Left colon (tissue), 2 donors: ENCODE data around the gene ITIH4. TPM values are rescaled to one million over a fixed set of nuclear protein-coding genes. Genes with fewer than 3 reads are reported as not detected.
A peak's percentile ranks its signal among the peaks of the same experiment; 100 is the strongest.

Experiments used
- ATAC-seq: fragments of 200-7000 bp; cut with Tn5 transposase; one replicate; pipeline ENCODE4 v1.9.1; 2020; ENCODE audit warnings: mild to moderate bottlenecking, moderate library complexity
- DNase-seq, 2 donors: peaks; one replicate each; pipeline ENCODE4 v3.0.0-alpha.2; 2020
- intact Hi-C, 2 donors: fragments of 100-400 bp; cut with DNase I in 1 of 2; cut with micrococcal nuclease in 1 of 2; formaldehyde crosslinking; loops; one replicate each; pipeline versions ENCODE4 v1.11.2 to v1.14.0; 2022; cut with DNase I, micrococcal nuclease
- total RNA-seq, 2 donors: library from RNA; stranded (reverse); fragmentation: NEBNext Ultra II Directional; extraction: Animal tissue kit (Norgen Biotek cat#: 25700); gene quantifications; one replicate each; pipeline ENCODE4 v1.2.1, GENCODE V29; 2021
- donor health status: DM: no; HTN: no; CAD: no.
- donor health status: DM: yes; HTN: yes; CAD: no.

ITIH4 gene
- total RNA-seq, 2 donors from 2014 or later = 2.7 to 5.5 TPM

DNA sequence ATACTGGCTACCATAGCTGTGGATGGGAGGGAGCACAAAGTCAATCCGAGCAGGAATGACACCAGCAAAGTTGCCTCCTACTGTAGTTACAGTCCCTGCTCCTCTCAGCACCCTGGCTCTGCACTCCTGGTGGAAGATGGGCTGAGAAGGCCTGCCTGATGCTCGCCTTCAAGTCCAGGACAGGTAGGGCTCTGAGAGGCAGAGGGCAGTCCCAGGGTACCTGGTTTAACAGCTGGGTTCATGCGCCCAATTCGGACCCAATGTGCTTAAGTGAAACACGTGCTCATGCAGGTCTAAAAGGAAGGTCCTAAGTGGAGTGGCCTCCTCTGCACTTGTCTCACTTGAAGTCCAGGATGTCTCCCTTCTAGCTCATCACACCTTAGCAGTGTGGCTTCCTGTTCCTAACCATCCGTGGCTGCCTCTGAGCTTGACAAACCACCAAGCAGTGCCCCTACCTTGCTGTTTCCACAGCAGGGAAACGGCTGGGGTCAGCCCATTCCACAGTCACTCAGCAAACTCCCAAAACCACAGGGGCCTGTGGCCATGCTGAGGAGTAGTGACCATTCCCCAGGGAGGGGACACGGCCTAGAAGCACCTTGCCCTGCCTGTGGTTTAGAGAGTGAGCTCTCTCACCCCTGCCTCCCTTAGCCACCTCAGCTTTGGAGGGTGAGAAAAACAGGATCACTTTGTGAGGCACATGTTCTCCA is 8.2 kb upstream of the ITIH4 start:
- intact Hi-C loops = no loop called here
- no peak for DNase-seq
- no peak for ATAC-seq

DNA sequence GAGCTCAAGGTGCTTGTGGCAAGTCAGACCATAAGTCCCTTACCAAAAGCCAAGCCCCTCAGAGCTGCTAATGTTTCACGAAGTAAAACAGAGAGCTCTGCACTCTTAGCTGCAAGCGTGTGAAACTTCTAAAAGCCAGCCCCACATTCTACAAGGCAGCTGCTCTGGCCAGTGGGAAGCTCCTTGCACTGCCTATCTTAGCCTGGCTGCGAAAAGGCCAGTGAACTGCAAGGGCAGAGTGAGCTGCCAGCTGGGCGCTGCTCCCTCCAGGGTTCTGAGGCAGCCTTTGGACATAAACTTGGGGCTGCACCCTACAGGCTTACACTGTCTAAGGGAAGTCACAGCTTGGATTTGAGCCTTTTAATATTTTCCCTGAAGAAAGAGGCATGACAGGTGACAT is 6.5 kb upstream of the ITIH4 start:
- no peak for DNase-seq
- intact Hi-C loops = no loop called here
- no peak for ATAC-seq

DNA sequence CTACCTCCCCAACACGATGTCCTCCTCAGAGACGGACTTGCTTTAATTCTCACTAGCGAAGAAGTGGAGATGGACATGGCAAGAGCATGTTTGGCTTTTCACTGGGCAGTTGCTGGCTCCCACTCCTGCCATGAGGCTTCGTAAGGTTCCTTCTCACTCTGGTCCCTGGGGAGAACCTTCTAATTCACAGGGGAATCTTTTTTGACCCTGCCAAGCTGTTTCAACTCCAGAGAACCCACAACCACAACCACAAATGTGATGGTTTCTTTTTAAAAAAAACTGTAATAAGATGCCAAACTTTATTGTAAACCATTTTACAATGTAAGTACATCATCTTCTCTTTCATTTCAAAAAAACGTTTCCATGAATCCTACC is 6.0 kb upstream of the ITIH4 start:
- intact Hi-C loops = no loop called here
- no peak for ATAC-seq
- DNase-seq = no peak

DNA sequence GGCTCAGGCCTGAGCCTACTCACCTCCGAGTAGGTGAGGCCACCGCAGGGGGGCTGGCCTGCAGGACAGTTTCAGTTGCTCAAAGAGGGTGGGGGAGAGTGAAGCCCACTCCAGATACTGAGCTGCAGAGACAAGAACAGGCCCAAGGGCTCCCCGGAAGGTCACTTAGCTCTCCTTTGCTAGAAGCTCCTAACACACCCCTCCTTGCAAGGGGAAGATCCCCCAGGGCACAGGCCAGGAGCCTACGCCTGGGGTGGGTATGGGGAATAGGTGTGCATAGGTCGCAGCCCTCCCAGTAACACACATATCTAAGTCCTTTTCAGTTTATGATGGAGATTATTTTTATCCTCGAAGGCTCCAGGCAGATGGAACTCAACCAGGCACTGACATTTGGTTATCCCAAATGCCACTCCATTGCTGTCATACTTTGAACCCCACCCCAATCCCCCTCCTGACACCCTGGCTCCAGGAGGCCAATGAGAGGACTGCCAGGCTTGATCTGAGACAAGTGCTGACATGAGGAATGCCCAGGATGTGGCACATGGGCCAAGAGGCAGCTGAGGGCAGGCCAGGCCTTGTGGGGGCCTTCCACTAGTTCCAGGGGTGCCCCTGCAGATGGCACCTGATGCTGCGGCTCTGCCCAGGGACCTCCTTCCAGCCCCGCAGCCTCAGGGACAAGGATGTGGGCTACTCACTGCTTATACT is 5.4 kb upstream of the ITIH4 start:
- no peak for DNase-seq
- intact Hi-C loops = no loop called here
- no peak for ATAC-seq

DNA sequence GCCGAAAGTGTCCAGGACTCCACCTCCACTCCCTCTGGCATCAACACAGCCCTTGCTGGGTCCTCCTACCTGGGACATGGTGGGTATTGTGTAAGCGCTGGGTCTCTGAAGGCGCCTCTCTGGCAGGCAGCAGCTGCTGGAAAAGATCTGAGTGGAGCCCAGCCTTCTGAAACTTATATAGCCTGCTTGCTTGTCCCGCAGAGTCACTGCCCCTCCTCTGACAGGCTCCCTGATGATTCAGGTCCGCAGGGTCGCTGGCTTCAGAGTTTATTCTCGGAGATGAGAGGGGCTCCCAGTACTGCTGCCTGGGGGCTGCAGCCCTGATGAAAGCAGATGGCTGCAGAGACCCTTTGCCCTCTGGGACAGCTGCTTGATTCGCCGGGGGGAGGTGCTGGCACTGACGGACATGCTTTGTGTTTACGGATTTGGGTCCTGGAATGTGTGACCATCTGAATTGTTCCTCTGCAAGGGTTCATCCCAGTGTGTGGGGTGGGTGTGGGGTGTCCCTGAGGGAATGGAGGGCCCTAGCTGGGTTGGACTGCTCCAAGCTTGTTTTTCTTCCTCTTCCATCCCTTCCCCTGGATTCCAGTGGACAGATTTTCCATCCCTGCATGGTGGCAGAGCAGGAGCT is 4.5 kb upstream of the ITIH4 start, which contains the start of gene MUSTN1:
Gene MUSTN1, minus strand, starts transcription at position 149 of the 631 bp plus-strand sequence. Its CDS starts 71 bp downstream, at position 78.
- DNase-seq (no peak), ATAC-seq (no peak)
- intact Hi-C loops = no loop called here

DNA sequence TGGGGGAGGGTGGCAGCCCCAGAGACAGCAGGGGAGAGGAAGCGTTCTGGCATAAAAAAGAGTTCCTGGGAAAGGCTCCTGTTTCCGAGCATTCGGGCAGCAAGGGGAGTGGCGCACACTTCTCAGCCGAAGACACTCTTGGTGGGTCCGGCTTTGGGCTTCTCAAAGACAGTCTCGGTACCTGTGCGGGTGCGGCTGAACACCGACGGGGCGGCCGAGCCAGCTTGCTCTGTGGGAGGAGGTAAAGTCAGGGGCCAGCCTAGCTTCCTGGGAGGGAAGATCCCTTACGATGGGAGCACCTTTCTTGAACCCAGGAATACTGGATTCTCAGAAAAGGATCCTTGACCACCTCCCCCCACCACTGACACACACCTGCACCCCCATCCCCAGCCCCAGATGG is 2.7 kb upstream of the ITIH4 start:
- ATAC-seq (no peak), DNase-seq (no peak)
- intact Hi-C loops = no loop called here

DNA sequence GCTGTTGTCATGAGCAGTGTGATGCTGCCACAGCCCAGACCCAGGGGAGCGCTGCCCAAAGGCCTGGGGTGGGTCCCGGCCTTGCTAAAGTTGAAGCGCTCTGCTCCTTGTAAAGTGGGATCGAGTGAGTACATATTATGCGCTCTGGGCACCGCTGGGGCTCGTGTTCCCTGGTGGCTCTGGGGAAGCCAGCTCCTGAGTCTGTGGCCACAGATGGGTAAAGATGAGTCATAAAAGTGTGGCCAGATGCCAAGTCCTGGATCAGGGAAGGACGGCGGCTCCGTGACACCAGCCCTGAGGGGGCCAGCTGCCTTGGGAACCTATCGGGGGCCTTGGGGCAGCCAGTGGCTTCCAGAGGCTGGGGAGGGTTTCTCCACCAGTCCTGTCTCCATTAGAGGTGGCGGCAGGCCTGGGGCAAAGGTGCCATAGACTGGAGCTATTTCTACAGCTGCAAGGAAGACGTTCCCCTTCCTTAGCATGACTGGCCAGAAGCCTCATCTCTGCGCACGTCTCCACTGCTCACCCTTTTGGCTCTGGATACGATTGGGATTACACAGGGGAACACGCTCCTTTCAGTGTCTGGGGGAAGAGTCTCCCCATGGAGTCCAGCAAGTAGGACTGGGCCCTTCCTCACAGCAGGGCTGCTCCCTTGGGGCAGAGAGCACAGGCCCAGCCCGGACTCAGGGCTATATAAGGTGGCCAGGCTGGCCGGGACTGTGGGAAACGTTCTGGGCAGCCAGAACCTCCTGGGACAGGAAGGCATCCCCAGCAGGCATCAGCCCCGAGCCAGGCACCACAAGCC is 1.2 kb upstream of the ITIH4 start:
- DNase-seq (peak; percentile 43 to 54), ATAC-seq (peak; percentile 75)
- intact Hi-C loops = no loop called here

DNA sequence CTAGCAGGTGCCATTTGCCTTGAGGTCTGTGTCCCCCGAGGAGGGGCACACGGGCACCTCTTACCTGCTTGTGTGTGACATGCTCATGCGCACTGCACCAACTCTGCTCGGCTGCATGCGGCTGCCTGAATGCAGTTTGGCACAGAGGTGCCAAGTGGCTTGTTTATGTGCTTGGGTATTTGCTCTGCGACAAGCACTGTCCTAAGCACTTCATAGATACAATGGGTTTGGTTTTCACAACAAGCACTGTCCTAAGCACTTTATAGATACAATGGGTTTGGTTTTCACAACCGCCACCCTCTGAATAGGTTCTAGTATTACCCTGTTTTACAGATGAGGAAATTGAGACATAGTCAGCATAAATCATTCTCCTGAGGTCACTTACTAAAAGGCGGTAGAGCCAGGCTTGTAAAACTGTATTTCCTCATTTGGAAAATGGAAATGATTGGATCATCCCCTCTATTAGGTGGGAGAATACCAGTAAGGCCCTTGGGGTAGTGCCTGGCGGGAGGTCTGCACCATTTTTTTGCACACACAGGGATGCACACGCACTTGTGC is 487 bp downstream of the ITIH4 start:
- ATAC-seq = peak; percentile 32
- intact Hi-C loops = no loop called here
- no peak for DNase-seq

DNA sequence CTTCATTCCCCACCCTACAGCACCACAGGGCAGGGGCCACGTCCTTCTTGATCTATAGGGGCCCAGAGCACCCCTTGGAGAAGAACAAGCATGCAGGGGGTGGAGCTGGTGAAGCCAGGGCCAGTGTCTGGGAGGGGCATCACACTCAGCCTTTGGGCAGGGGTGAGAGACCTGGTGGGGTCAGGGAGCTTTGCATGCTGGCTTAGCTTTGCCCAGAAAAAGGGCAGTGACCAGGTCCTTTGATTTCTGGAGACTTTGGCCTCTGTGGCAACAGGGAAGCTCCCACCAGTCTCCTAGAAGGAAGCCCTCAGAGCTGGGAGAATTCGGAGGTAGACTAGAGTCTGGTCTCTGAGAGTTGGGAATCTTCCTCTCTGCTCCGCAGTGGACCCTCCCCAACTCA is 990 bp downstream of the ITIH4 start:
- DNase-seq = no peak
- intact Hi-C loops = no loop called here
- ATAC-seq = no peak

DNA sequence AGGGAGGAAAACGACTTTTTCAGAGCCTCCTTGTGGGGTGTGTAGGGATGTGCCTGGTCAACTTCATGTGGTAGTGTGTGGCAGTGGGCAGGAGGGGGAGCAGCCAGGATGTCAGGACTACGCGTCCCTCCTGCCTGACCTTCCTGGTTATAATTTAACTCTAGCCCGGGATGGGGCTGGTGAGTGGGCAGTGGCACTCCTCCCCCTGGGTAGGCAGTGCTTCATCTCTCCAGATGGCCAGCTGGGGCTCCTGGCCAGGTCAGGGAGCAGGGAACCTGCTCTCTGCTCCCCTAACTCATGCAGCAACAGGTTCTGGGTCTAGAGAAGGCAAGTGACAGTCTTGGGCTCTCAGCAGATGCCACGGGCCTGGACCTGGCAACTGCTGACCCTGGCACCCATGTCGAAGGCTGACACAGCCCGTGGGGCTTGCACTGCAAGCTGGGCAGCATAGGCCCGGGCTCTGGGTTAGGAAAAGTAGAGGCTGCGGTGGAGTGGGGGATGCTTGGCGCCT is 2.6 kb downstream of the ITIH4 start:
- ATAC-seq = peak; percentile 19
- no peak for DNase-seq
- intact Hi-C loops = no loop called here

DNA sequence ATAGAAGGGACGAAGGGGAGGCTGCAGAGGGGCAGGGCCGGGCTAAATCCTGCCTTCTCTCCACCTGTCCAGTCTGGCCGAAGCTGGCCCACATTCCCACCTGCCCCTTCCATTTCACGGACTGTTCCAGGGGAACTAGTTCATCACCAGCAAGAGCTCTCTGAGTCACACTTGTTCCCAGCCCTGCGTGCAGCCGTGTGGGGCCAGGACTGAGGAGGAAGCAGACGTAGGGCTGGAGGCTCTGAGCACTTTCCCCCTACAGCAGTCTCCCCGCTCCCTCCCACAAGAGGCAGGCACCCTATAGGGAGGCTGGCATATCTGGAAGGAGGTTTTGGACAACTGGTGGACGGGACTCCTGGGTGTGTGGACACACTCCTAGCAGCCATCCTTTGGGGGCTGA is 3.0 kb downstream of the ITIH4 start:
- ATAC-seq (no peak), DNase-seq (no peak)
- intact Hi-C loops = no loop called here

DNA sequence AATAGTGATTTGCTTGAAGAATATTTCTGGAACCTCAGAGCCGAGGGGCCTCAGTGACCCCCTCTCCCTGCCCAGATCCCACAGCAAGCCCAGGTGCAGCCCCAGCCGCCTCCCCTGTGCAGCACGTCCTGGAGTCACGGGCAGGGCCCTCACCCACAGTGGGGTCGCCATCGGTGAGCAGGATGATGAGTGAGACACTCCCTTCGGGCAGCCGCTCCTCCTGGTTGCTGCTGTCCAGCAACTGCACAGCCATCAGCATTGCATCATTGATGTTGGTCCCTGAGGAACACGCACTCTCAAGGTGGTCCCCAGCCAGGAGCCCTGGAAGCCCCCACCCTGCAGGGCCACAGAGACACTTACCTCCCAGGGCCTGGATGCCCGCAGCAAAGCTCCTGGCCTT is 6.4 kb downstream of the ITIH4 start:
- ATAC-seq (no peak), DNase-seq (no peak)
- intact Hi-C loops = no loop called here

DNA sequence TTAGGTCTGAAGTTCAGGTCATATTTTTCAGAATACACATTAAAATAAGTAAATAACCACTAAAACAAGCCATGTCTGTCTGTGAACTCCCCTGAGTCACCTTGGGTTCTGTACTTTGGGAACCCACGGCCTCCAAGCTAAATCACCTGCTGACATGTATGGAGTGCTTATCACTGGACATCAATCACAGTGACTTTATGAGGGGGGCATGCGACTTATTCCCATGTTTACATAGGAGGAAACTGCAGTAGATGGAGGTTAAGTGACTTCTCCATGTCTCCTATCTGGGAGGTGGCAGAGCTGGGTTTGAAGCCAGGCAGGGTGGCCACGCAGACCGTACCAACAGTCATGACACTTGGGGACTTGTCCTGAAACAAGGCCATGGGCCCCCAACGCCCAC is 8.1 kb downstream of the ITIH4 start:
- intact Hi-C loops = no loop called here
- no peak for ATAC-seq

DNA sequence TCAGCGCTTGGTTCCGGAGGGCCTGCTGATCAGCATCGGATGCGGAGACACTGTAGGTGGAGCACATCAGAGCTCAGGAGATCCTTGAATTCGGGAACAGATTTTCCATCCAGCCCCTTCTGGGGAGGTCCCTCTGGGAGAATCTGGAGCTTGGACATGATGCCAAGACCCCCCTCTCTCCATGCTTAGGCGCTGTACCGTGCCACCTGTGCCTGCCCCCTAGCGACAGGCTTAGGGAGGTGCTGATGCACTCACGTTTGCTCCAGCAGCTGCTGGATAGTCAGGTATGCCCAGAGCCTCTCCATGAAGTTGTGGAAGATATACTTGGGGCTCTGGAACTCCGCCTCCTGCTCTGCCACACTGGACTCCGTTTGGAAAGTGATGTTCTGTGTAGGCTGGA is 9.7 kb downstream of the ITIH4 start:
- peak; percentile 56 for ATAC-seq
- peak in 1 of 2 donors; percentile 26 for DNase-seq
- intact Hi-C loops = no loop called here

More for the DNA sequence above, 8.1 kb downstream of the ITIH4 start:
- DNase-seq = no peak

DNA sequence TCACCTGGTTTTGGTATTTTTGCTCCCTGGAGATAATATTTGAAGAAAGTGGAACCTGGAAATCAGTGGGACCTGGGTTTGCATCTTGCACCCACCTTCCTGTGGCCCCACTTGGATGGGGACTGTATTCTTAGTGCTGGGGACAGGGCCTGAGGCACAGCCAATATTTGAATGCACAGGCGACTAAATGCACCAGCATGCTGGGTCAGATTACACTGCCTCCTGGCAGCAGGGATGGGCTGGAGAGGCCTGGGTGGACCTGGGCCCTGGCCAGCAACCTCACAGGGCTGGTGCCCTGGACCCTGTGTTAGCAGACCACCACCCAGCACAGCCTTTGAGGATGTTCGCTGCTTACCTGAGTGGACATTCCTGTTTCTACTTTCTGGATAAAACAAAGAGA is 10.5 kb downstream of the ITIH4 start:
- ATAC-seq (no peak), DNase-seq (no peak)
- intact Hi-C loops = no loop called here

DNA sequence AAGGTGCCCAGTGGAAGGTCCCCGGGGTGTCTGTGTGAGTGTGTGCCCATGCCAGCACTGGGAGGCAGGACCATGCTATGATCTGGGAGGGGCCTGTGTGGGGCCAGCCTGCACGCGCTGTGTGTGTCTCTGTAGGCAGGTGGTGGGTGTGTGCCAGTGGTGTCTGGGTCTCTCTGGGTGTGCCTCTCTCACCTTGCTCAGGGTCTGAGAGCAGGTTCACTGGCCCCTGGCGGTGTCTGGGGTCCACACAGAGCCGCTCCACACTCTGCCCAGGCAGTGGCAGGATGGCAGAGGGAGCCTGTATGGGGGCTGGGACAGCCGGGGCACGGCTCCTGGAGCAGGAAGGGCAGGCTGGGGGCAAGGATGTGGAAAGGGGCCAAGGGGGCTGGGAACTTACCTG is 12.6 kb downstream of the ITIH4 start:
- DNase-seq (no peak), ATAC-seq (no peak)
- intact Hi-C loops = no loop called here

DNA sequence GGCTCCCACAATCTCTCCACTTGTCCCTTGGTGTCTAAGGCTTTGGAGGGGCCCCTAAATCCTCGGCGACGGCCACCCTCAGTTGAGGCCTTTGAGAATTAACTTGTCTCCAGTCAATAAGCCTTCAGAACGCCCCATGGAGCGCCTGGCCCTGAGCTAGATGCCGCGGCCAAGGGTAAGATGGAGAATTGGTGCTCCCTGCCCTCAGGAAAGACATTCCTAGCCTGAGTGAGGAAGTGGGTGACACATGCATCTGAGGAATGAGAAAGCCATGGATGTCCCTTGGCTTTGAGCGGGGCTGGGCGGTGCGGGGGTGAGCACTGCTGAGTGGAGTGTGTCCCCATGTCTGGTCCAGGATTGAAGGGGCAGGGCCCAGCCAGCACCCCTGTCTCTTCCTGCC is 13.3 kb downstream of the ITIH4 start:
- no peak for ATAC-seq

DNA sequence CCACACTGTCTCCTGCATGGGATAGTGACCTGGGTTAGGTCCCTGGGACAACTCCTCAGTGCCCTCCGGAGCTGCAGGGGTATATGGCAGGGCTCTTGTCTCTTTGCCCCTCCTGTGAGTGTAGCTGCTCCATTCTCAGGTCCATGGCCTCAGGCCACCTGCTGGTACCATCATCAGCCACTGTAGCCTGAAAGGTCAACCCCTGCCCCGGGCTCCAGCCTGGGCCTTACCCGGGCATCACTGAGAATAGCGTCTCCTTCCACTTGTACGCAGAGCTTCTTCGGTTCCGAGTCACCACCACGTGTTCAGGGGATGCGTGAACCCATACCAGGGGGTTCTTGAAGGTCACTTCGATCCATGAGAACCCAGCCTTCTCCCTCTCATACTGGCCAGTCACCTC is 13.8 kb downstream of the ITIH4 start:
- no peak for DNase-seq
- intact Hi-C loops = no loop called here
- no peak for ATAC-seq

More for the DNA sequence above, 13.3 kb downstream of the ITIH4 start:
- intact Hi-C loops = no loop called here
- no peak for DNase-seq

DNA sequence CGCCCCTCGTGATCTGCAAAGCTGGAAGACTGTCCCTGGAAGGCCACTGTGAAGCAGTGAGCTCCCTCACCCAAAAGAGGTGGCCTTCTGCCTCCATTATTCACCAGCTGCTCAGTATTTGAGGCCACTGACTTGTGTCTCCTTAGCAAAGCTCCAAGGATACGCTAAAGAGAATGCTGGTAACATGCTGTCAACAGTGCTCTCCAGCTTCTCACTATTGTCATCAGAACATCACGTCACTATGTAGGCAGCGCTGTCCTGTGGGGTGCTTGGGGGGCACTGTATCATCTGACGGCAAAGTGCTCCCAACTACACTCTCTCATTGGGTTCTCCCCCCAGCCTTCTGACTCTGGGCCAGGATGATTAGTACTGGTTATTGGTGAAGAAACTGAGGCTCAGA is 14.3 kb downstream of the ITIH4 start:
- intact Hi-C loops = no loop called here
- no peak for DNase-seq
- ATAC-seq = no peak
